ENCODE data around the gene THUMPD2.
A peak's percentile ranks its signal among the peaks of the same experiment; 100 is the strongest.

Gene THUMPD2

GRCh38 chr2:39703181-39703872 lies 75.7 kb downstream of the THUMPD2 start:
- TF ChIP-seq, protein P1, sequence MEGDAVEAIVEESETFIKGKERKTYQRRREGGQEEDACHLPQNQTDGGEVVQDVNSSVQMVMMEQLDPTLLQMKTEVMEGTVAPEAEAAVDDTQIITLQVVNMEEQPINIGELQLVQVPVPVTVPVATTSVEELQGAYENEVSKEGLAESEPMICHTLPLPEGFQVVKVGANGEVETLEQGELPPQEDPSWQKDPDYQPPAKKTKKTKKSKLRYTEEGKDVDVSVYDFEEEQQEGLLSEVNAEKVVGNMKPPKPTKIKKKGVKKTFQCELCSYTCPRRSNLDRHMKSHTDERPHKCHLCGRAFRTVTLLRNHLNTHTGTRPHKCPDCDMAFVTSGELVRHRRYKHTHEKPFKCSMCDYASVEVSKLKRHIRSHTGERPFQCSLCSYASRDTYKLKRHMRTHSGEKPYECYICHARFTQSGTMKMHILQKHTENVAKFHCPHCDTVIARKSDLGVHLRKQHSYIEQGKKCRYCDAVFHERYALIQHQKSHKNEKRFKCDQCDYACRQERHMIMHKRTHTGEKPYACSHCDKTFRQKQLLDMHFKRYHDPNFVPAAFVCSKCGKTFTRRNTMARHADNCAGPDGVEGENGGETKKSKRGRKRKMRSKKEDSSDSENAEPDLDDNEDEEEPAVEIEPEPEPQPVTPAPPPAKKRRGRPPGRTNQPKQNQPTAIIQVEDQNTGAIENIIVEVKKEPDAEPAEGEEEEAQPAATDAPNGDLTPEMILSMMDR (IDR thresholded peaks at IDR 0.05; ENCODE audit: low read depth, low read length, missing control alignments), result no peak

GRCh38 chr2:39701137-39701536 lies 77.9 kb downstream of the THUMPD2 start:
- no peak overlapping the region for H3K4me3 ChIP-seq (replicated peaks; ENCODE audit: low read depth, low read length)
- DNase-seq (ENCODE audit: extremely low read depth, low read depth), result no peak
- TF ChIP-seq, protein P1 (IDR thresholded peaks at IDR 0.05; ENCODE audit: low read depth, low read length, missing control alignments), result no peak

More at GRCh38 chr2:39703181-39703872, 75.7 kb downstream of the THUMPD2 start:
- no peak overlapping the region for H3K4me3 ChIP-seq (replicated peaks; ENCODE audit: low read depth, low read length)
- no peak for DNase-seq (ENCODE audit: extremely low read depth, low read depth)

DNA sequence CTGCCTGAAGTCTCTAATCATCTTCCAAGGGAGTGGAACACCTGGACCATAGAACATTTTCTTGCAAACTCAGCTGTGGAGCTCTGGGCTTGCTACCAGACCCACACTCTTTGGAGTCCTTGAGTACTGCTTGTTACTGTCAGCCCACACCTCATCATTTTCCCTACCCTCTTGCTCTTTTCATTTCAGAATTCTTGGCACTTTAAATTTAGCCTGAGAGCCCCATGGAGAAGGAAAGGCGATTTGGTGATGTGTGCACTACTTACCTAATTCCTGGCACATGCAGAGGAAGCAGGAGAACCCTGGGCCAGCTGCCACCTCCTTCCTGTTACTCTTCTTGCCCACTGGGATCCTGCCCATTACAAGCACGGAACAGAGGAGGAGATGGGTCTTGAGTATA lies 81.6 kb downstream of the THUMPD2 start:
- TF ChIP-seq, protein P1 (IDR thresholded peaks at IDR 0.05; ENCODE audit: low read depth, low read length, missing control alignments), result no peak
- DNase-seq (ENCODE audit: extremely low read depth, low read depth), result no peak

GRCh38 chr2:39696838-39697237 lies 82.2 kb downstream of the THUMPD2 start:
- DNase-seq (ENCODE audit: extremely low read depth, low read depth), result peak; percentile 37
- H3K4me3 ChIP-seq (replicated peaks; ENCODE audit: low read depth, low read length), result no peak overlapping the region
- TF ChIP-seq, protein P1 (IDR thresholded peaks at IDR 0.05; ENCODE audit: low read depth, low read length, missing control alignments), result peak; percentile 11

More for the DNA sequence above, 81.6 kb downstream of the THUMPD2 start:
- H3K4me3 ChIP-seq (replicated peaks; ENCODE audit: low read depth, low read length), result no peak overlapping the region

DNA sequence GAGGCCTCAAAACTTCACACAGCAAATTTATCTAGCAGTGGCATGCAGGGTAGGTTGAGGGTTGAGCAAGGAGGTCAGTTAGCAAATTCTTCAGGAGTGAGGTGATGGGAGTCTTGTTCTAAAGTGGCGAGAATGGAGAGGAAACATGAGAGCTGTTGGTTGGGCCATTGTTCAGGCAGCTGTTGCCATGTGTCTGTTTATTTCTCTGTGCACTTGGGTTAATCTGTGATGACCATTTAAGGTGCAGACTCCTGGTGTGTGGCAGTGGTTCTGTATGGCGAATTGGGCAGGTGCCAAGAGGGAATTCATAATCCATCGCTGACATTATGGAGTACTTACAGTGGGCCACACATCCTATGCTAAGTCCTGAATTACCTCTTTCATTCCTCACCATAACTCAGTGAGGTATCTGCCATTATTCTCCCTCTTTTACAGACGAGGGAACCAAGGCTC lies 82.9 kb downstream of the THUMPD2 start:
- TF ChIP-seq, protein P1 (IDR thresholded peaks at IDR 0.05; ENCODE audit: low read depth, low read length, missing control alignments), result no peak
- DNase-seq (ENCODE audit: extremely low read depth, low read depth), result peak; percentile 21

GRCh38 chr2:39693245-39693644 lies 85.8 kb downstream of the THUMPD2 start:
- TF ChIP-seq, protein P1 (IDR thresholded peaks at IDR 0.05; ENCODE audit: low read depth, low read length, missing control alignments), result no peak
- no peak overlapping the region for H3K4me3 ChIP-seq (replicated peaks; ENCODE audit: low read depth, low read length)

More for the DNA sequence above, 82.9 kb downstream of the THUMPD2 start:
- no peak overlapping the region for H3K4me3 ChIP-seq (replicated peaks; ENCODE audit: low read depth, low read length)

More at GRCh38 chr2:39693245-39693644, 85.8 kb downstream of the THUMPD2 start:
- no peak for DNase-seq (ENCODE audit: extremely low read depth, low read depth)

Data from HFF-Myc (cell line).